Mesenchymal stem cell (in vitro differentiated cells and primary cell): ENCODE data around the gene PRR30.

ENCODE experiments used
- DNase-seq: peaks from one replicate; pipeline ENCODE4 v3.0.0-alpha.2; 2013
- H2AFZ ChIP-seq: one replicate; pipeline ENCODE4 v1.6.1; 2013; ENCODE audit warnings: low read depth, mild to moderate bottlenecking, control low read depth, inconsistent platforms, low read length, moderate library complexity
- H2AK5ac ChIP-seq: 2 replicates; pipeline ENCODE4 v1.6.1; 2013; ENCODE audit warnings: low read length, moderate library complexity, mild to moderate bottlenecking, inconsistent platforms; ENCODE audit not compliant: severe bottlenecking
- H2BK120ac ChIP-seq: one replicate; pipeline ENCODE4 v1.6.1; 2013; ENCODE audit warnings: low read depth, mild to moderate bottlenecking, inconsistent platforms, low read length, moderate library complexity
- H2BK12ac ChIP-seq, 2 experiments: one replicate each; pipeline ENCODE4 v1.6.1; 2013; ENCODE audit warnings: inconsistent platforms in 2 of 2, low read length in 2 of 2, mild to moderate bottlenecking in 2 of 2, moderate library complexity in 2 of 2, control low read depth in 1 of 2
- H2BK15ac ChIP-seq: one replicate; pipeline ENCODE4 v1.6.1; 2013; ENCODE audit warnings: mild to moderate bottlenecking, low read depth, inconsistent platforms; ENCODE audit not compliant: poor library complexity, severe bottlenecking
- H2BK5ac ChIP-seq: 2 replicates; pipeline ENCODE4 v1.6.1; 2013; ENCODE audit warnings: low read depth, mild to moderate bottlenecking, low read length, control low read depth, inconsistent platforms; ENCODE audit not compliant: poor library complexity, severe bottlenecking
- H3K14ac ChIP-seq, 2 experiments: one replicate each; pipeline ENCODE4 v1.6.1; 2013; ENCODE audit warnings: inconsistent platforms in 2 of 2, low read length in 2 of 2, control low read depth in 1 of 2, mild to moderate bottlenecking in 1 of 2, moderate library complexity in 1 of 2
- H3K18ac ChIP-seq, 2 experiments: one replicate each; pipeline ENCODE4 v1.6.1; 2013; ENCODE audit warnings: inconsistent platforms in 2 of 2, low read length in 2 of 2, control low read depth in 1 of 2, low read depth in 1 of 2, mild to moderate bottlenecking in 1 of 2
- H3K23ac ChIP-seq, 2 experiments: one replicate each; pipeline ENCODE4 v1.6.1; 2013; ENCODE audit warnings: inconsistent platforms in 2 of 2, low read length in 2 of 2, mild to moderate bottlenecking in 2 of 2, moderate library complexity in 2 of 2, control low read depth in 1 of 2
- H3K27ac ChIP-seq: 2 replicates; pipeline ENCODE4 v1.5.1; 2013; ENCODE audit warnings: mild to moderate bottlenecking, moderate library complexity, low read length, control low read depth, inconsistent platforms; ENCODE audit not compliant: poor library complexity, severe bottlenecking
- H3K27me3 ChIP-seq, 2 experiments: 2 replicates each; pipeline versions ENCODE4 v1.6.1 to v1.7.0; 2013; ENCODE audit warnings: low read length in 2 of 2, mild to moderate bottlenecking in 2 of 2, moderate library complexity in 2 of 2, control low read depth in 1 of 2, inconsistent platforms in 1 of 2; ENCODE audit not compliant: control insufficient read depth in 1 of 2, insufficient read depth in 1 of 2
- H3K36me3 ChIP-seq, 2 experiments: 2 replicates each; pipeline versions ENCODE4 v1.6.1 to v1.7.0; 2013; ENCODE audit warnings: low read length in 2 of 2, control low read depth in 1 of 2, inconsistent platforms in 1 of 2, low read depth in 1 of 2, mild to moderate bottlenecking in 1 of 2; ENCODE audit not compliant: insufficient read depth in 2 of 2, control insufficient read depth in 1 of 2
- H3K4ac ChIP-seq, 2 experiments: one replicate each; pipeline ENCODE4 v1.6.1; 2013; ENCODE audit warnings: inconsistent platforms in 2 of 2, low read length in 2 of 2, mild to moderate bottlenecking in 2 of 2, moderate library complexity in 2 of 2, control low read depth in 1 of 2, low read depth in 1 of 2
- H3K4me1 ChIP-seq: 2 replicates; pipeline ENCODE4 v1.6.1; 2013; ENCODE audit warnings: low read depth, low read length, control low read depth; ENCODE audit not compliant: control insufficient read depth, insufficient read depth
- H3K4me2 ChIP-seq: 2 replicates; pipeline ENCODE4 v1.6.1; 2013; ENCODE audit warnings: low read length, mild to moderate bottlenecking, inconsistent platforms; ENCODE audit not compliant: poor library complexity, severe bottlenecking
- H3K4me3 ChIP-seq, 2 experiments: 2 replicates each; pipeline versions ENCODE4 v1.5.1 to v1.7.0; 2013; ENCODE audit warnings: low read length in 2 of 2, mild to moderate bottlenecking in 2 of 2, control low read depth in 1 of 2, low read depth in 1 of 2; ENCODE audit not compliant: insufficient read depth in 1 of 2
- H3K79me1 ChIP-seq: replicated peaks from 2 replicates; pipeline ENCODE4 v1.6.1; 2013; ENCODE audit warnings: mild to moderate bottlenecking, control low read depth, low read length, inconsistent platforms; ENCODE audit not compliant: poor library complexity, severe bottlenecking
- H3K9ac ChIP-seq: 2 replicates; pipeline ENCODE4 v1.7.0; 2013; ENCODE audit warnings: mild to moderate bottlenecking, low read length, moderate library complexity
- H3K9me3 ChIP-seq: 2 replicates; pipeline ENCODE4 v1.7.0; 2013; ENCODE audit warnings: mild to moderate bottlenecking, low read length; ENCODE audit not compliant: control insufficient read depth
- H4K8ac ChIP-seq: one replicate; pipeline ENCODE4 v1.6.1; 2013; ENCODE audit warnings: inconsistent platforms, mild to moderate bottlenecking, low read length, moderate library complexity
- H4K91ac ChIP-seq: one replicate; pipeline ENCODE4 v1.6.1; 2013; ENCODE audit warnings: mild to moderate bottlenecking, low read length, inconsistent platforms
- WGBS: methylation state at CpG from one replicate; pipeline ENCODE4 v1.1.7; 2013; ENCODE audit warnings: mixed read lengths; 5-methylcytosine and 5-hydroxymethylcytosine counted together

PRR30 gene

DNA sequence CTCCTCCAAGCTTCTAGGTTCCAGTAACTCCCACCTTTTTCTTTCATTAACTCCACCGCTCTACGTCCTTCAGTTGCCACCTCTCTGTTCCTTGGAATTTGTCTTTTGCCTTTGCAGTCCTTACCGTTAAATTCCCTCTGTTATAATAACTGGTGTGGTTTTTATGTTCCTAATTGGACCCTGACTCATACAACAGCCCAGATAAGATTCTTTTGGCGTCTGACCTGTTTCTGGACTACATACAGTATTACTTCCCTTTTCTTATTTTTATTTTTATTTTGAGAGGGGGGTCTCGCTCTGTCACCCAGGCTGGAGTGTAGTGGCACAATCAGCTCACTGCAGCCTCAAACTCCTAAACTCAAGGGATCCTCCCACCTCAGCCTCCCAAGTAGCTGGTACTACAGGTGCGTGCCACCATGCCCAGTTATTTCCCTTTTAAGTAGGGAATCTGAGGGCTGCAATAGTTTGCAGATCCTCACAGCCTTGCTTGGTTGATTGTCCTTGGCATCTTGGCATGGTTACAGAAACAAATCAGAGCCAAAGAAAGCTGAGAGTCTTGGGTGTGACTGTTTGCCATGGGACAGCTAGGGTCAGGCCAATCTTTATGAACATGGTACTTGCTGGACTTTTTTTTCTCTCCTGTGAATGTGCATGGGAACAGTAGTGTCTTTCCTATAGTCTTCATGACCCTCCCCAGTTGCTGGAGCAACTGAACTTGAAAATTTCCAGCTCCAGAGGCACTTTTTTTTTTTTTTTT, 31.5 kb upstream of the PRR30 start:
- H3K9ac ChIP-seq: peak overlapping the region; percentile 60
- H2AK5ac ChIP-seq: no peak overlapping the region
- H2BK120ac ChIP-seq: no peak overlapping the region
- H3K14ac ChIP-seq: no peak overlapping the region
- H3K9me3 ChIP-seq: no peaks in the 10 kb centered on the region
- H3K36me3 ChIP-seq: no peaks in the 10 kb centered on the region
- H4K91ac ChIP-seq: no peak overlapping the region
- no peak overlapping the region for H2BK15ac ChIP-seq
- H3K18ac ChIP-seq: no peak overlapping the region
- no peak overlapping the region for H3K4ac ChIP-seq
- H3K4me2 ChIP-seq: no peak overlapping the region
- peaks cover 3% of the 10 kb centered on the region for H3K4me1 ChIP-seq
- H3K27me3 ChIP-seq: peaks cover 0 to 61% of the 10 kb centered on the region in 2 experiments
- H2AFZ ChIP-seq: no peak overlapping the region
- no peak overlapping the region for H4K8ac ChIP-seq
- no peak for DNase-seq
- H3K4me3 ChIP-seq: no peak overlapping the region
- H2BK5ac ChIP-seq: no peak overlapping the region
- no peak overlapping the region for H2BK12ac ChIP-seq
- H3K79me1 ChIP-seq: no peaks in the 10 kb centered on the region
- no peak overlapping the region for H3K23ac ChIP-seq
- WGBS: 93% methylated on average over 5 of the region's 6 CpGs
- no peak overlapping the region for H3K27ac ChIP-seq

DNA sequence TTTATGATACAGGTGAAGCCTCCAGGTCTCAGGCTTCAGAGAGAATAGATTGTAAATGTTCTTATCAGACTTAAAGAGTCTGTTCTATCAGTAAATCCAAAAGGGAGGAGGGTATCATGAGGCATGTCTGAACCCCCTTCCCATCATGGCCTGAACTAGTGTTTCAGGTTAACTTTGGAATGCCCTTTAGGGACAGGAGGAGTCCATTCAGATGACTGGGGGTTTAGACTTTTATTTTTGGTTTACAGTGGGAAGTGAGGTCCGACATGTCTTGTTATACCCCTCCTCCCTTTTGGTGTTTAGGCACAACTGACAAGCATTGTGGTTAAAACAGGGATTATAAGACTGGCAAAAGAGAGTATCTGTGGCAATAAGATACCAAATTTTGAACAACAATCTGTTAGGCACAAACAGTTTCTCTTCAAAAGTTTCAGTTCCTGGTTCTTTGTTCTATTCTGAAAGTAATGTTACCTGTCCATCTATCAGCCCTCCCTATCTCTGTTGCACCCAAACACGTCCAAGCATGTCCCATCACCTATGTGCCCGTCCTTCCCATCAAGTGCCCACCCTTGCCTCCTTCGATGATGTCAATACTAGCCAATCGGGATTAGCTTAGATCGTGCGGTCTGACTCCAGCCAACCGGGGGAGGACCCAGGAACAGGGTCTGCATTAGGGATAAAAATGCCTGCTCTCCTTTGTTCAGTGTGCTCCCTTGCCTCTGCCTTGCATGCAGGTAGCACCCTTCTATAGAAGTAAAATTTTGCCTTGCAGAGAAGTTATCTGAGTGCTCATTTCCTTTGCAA, 26.0 kb upstream of the PRR30 start:
- Histone ChIP-seq H3K4ac (no peak overlapping the region), H3K4me1 (peaks cover 3% of the 10 kb centered on the region), H4K8ac (no peak overlapping the region), H3K4me2 (no peak overlapping the region), H3K18ac (no peak overlapping the region), H2BK120ac (no peak overlapping the region), H2AFZ (no peak overlapping the region), H3K14ac (no peak overlapping the region), H2BK5ac (no peak overlapping the region), H3K79me1 (no peaks in the 10 kb centered on the region), H3K27ac (no peak overlapping the region), H2BK15ac (no peak overlapping the region), H3K9ac (no peak overlapping the region), H3K36me3 (no peaks in the 10 kb centered on the region), H3K23ac (no peak overlapping the region), H4K91ac (no peak overlapping the region), H3K27me3 (peaks cover 0 to 14% of the 10 kb centered on the region in 2 experiments), H3K4me3 (no peak overlapping the region), H2BK12ac (no peak overlapping the region), H3K9me3 (no peaks in the 10 kb centered on the region), H2AK5ac (no peak overlapping the region)
- DNase-seq: no peak
- WGBS: 86% methylated on average over 7 of the region's 8 CpGs

- Histone ChIP-seq H3K27ac (no peak overlapping the region), H3K23ac (no peak overlapping the region), H2BK120ac (no peak overlapping the region), H3K14ac (no peak overlapping the region), H3K27me3 (peaks cover 0 to 9% of the 10 kb centered on the region in 2 experiments), H4K91ac (no peak overlapping the region), H3K4ac (no peak overlapping the region), H2BK12ac (no peak overlapping the region), H2AFZ (no peak overlapping the region), H2BK15ac (no peak overlapping the region), H3K79me1 (no peaks in the 10 kb centered on the region), H2BK5ac (no peak overlapping the region), H3K18ac (no peak overlapping the region), H3K4me3 (peak overlapping the region in 1 of 2 experiments; percentile 60), H3K9me3 (no peaks in the 10 kb centered on the region), H3K9ac (peak overlapping the region; percentile 58), H3K4me1 (no peaks in the 10 kb centered on the region), H4K8ac (no peak overlapping the region), H2AK5ac (no peak overlapping the region), H3K36me3 (no peaks in the 10 kb centered on the region), H3K4me2 (no peak overlapping the region)
- 89% methylated on average over 15 of the region's 15 CpGs for WGBS
- peak; percentile 19 for DNase-seq
Observed at GRCh38 chr2:27162151-27163121, 23.2 kb upstream of the PRR30 start.
